ENCODE data around the gene ZNF674.
"Not testable (repeated sequence)": the region's sequence is repeated elsewhere in the genome, so short reads cannot be mapped to it uniquely, and the experiment has no call there.

ZNF674 gene

GRCh38 chrX:46559062-46559461 is 13.8 kb upstream of the ZNF674 start:
- ChIA-PET POLR2A (no interaction called here), CTCF (interaction anchor here (1.3 kb wide), 1 partner anchor 13 kb away, joined by 5 read pairs; no protein-coding TSS in a partner anchor)
- no peak for DNase-seq (ENCODE audit: low read depth, low spot score)
- TF ChIP-seq CTCF (IDR thresholded peaks at IDR 0.05; ENCODE audit: insufficient read depth, low read length, missing control alignments): no peak
- no peak overlapping the region for H3K4me3 ChIP-seq (ENCODE audit: low read depth, low read length)

GRCh38 chrX:46554942-46555341 is 9.7 kb upstream of the ZNF674 start:
- no peak for DNase-seq (ENCODE audit: low read depth, low spot score)
- POLR2A ChIA-PET: no interaction called here
- no peak for TF ChIP-seq CTCF (IDR thresholded peaks at IDR 0.05; ENCODE audit: insufficient read depth, low read length, missing control alignments)
- CTCF ChIA-PET: interaction anchor here (0.8 to 3.3 kb wide), 17 partner anchors 14 to 539 kb away, joined by 3 to 18 read pairs (median 3); no protein-coding TSS in a partner anchor
- no peak overlapping the region for H3K4me3 ChIP-seq (ENCODE audit: low read depth, low read length)

GRCh38 chrX:46553935-46554334 is 8.7 kb upstream of the ZNF674 start:
- POLR2A ChIA-PET: no interaction called here
- H3K4me3 ChIP-seq (ENCODE audit: low read depth, low read length): no peak overlapping the region
- CTCF ChIA-PET: interaction anchor here (1.0 to 3.3 kb wide), 6 partner anchors 83 to 242 kb away, joined by 3 to 18 read pairs (median 4); no protein-coding TSS in a partner anchor
- no peak for TF ChIP-seq CTCF (IDR thresholded peaks at IDR 0.05; ENCODE audit: insufficient read depth, low read length, missing control alignments)
- no peak for DNase-seq (ENCODE audit: low read depth, low spot score)

GRCh38 chrX:46551494-46552128 is 6.4 kb upstream of the ZNF674 start:
- POLR2A ChIA-PET: no interaction called here
- TF ChIP-seq CTCF (IDR thresholded peaks at IDR 0.05; ENCODE audit: insufficient read depth, low read length, missing control alignments): no peak
- no peak for DNase-seq (ENCODE audit: low read depth, low spot score)
- CTCF ChIA-PET: interaction anchor here (0.6 kb wide), 1 partner anchor 102 kb away, joined by 3 read pairs; no protein-coding TSS in a partner anchor
- no peak overlapping the region for H3K4me3 ChIP-seq (ENCODE audit: low read depth, low read length)

- no peak for DNase-seq (ENCODE audit: low read depth, low spot score)
- CTCF ChIA-PET: no interaction called here
- no peak overlapping the region for H3K4me3 ChIP-seq (ENCODE audit: low read depth, low read length)
- no peak for TF ChIP-seq CTCF (IDR thresholded peaks at IDR 0.05; ENCODE audit: insufficient read depth, low read length, missing control alignments)
- POLR2A ChIA-PET: no interaction called here
Observed at GRCh38 chrX:46549914-46550313, 4.7 kb upstream of the ZNF674 start.

GRCh38 chrX:46547857-46548256 is 2.6 kb upstream of the ZNF674 start:
- no peak overlapping the region for H3K4me3 ChIP-seq (ENCODE audit: low read depth, low read length)
- peak; percentile 41 for DNase-seq (ENCODE audit: low read depth, low spot score)
- ChIA-PET CTCF (interaction anchor here (1.1 kb wide), 1 partner anchor 94 kb away, joined by 3 read pairs; no protein-coding TSS in a partner anchor), POLR2A (no interaction called here)
- TF ChIP-seq CTCF (IDR thresholded peaks at IDR 0.05; ENCODE audit: insufficient read depth, low read length, missing control alignments): no peak

GRCh38 chrX:46544527-46544926 is 694 bp downstream of the ZNF674 start:
- CTCF ChIA-PET: interaction anchor here (1.2 kb wide), 1 partner anchor 10 kb away, joined by 3 read pairs; no protein-coding TSS in a partner anchor
- peak overlapping the region; percentile 72 for H3K4me3 ChIP-seq (ENCODE audit: low read depth, low read length)
- POLR2A ChIA-PET; DNase-seq (ENCODE audit: low read depth, low spot score): not testable (repeated sequence)

All from AG04449 (cell line).